GM23248 (cell line): ENCODE results near the gene FILIP1L. TPM values are rescaled to one million over a fixed set of nuclear protein-coding genes. Genes with fewer than 3 reads are reported as not detected.

Experiments
- DNase-seq: peaks from one replicate; pipeline ENCODE4 v3.0.0-alpha.2; 2015
- H2AFZ ChIP-seq: fragments of 200-600 bp; sonication (generic); 2 replicates; pipeline ENCODE4 v1.6.1; 2016; ENCODE audit warnings: antibody characterized with exemption
- H3F3A ChIP-seq: fragments of 200-600 bp; sonication (generic); 2 replicates; pipeline ENCODE4 v1.6.1; 2016; ENCODE audit warnings: mild to moderate bottlenecking, antibody characterized with exemption, mixed run types; ENCODE audit not compliant: insufficient read depth
- H3K27ac ChIP-seq: fragments of 200-600 bp; sonication (generic); 2 replicates; pipeline ENCODE4 v1.5.1; 2016; ENCODE audit warnings: mild to moderate bottlenecking
- H3K27me3 ChIP-seq: fragments of 200-600 bp; sonication (generic); replicated peaks from 2 replicates; pipeline ENCODE4 v1.6.1; 2016; ENCODE audit warnings: mild to moderate bottlenecking; ENCODE audit not compliant: insufficient read depth
- H3K36me3 ChIP-seq: fragments of 200-600 bp; sonication (generic); 2 replicates; pipeline ENCODE4 v1.6.1; 2016; ENCODE audit warnings: low read depth, mild to moderate bottlenecking
- H3K4me1 ChIP-seq: fragments of 200-600 bp; sonication (generic); 2 replicates; pipeline ENCODE4 v1.6.1; 2016; ENCODE audit warnings: mild to moderate bottlenecking; ENCODE audit not compliant: insufficient read depth
- H3K4me2 ChIP-seq: fragments of 200-600 bp; sonication (generic); one replicate; pipeline ENCODE4 v1.6.1; 2016; ENCODE audit warnings: mild to moderate bottlenecking; ENCODE audit not compliant: unreplicated experiment
- H3K4me3 ChIP-seq: fragments of 200-600 bp; sonication (generic); 2 replicates; pipeline ENCODE4 v1.5.1; 2016; ENCODE audit warnings: mild to moderate bottlenecking
- H3K79me2 ChIP-seq: fragments of 200-600 bp; sonication (generic); 2 replicates; pipeline ENCODE4 v1.6.1; 2016; ENCODE audit warnings: mild to moderate bottlenecking; ENCODE audit not compliant: insufficient read depth
- H3K9ac ChIP-seq: fragments of 200-600 bp; sonication (generic); 2 replicates; pipeline ENCODE4 v1.6.1; 2016; ENCODE audit warnings: mild to moderate bottlenecking
- H3K9me2 ChIP-seq: fragments of 200-600 bp; sonication (generic); 2 replicates; pipeline ENCODE4 v1.6.1; 2016; ENCODE audit warnings: mixed run types, mild to moderate bottlenecking, moderate library complexity; ENCODE audit not compliant: insufficient read depth
- H3K9me3 ChIP-seq: fragments of 200-600 bp; sonication (generic); one replicate; pipeline ENCODE4 v1.6.1; 2017; ENCODE audit warnings: low read depth
- H4K20me1 ChIP-seq: fragments of 200-600 bp; sonication (generic); 2 replicates; pipeline ENCODE4 v1.6.0; 2016; ENCODE audit not compliant: insufficient read depth
- EZH2 ChIP-seq: fragments of 200-600 bp; sonication (generic); IDR thresholded peaks from 2 replicates; pipeline ENCODE4 v1.6.1; 2018; ENCODE audit warnings: antibody characterized with exemption, mild to moderate bottlenecking; ENCODE audit not compliant: insufficient read depth, poor library complexity, severe bottlenecking
- EZH2phosphoT487 ChIP-seq: fragments of 200-600 bp; sonication (generic); IDR thresholded peaks from 2 replicates; pipeline ENCODE4 v1.6.1; 2018; ENCODE audit warnings: antibody characterized with exemption, moderate library complexity, mild to moderate bottlenecking, low read depth; ENCODE audit not compliant: insufficient read depth
- WGBS, 2 experiments: methylation state at CpG; one replicate each; pipeline ENCODE4 v1.1.6; 2015 to 2017; ENCODE audit warnings: low lambda C conversion rate in 2 of 2, low coverage in 1 of 2; ENCODE audit errors: missing lambda C conversion rate in 2 of 2; 5-methylcytosine and 5-hydroxymethylcytosine counted together
- in situ Hi-C: fragments of 300-500 bp; cut with MboI; formaldehyde crosslinking; loops from 2 replicates; pipeline ENCODE4 v1.15.0; 2020
- polyA plus RNA-seq: library from polyadenylated mRNA; unstranded; fragments of >200 nt; fragmentation: Nextera tagmentation; extraction: Ambion mirVana; gene quantifications from 2 replicates; pipeline ENCODE4 v1.2.1, GENCODE V29; 2016
- total RNA-seq: library from RNA; depleted of rRNA; stranded (reverse); fragments of >200 nt; shearing (Covaris generic); gene quantifications from 2 replicates; pipeline ENCODE4 v1.2.3, GENCODE V29; 2014

The FILIP1L gene
- total and polyA plus RNA-seq, 2 experiments from 2014 or later, result 45.0 to 66.3 TPM

- no peak overlapping the region for H3K27ac ChIP-seq
- no peak overlapping the region for H3K4me3 ChIP-seq
- no peaks in the 10 kb centered on the region for H3K36me3 ChIP-seq
- H3K9me3 ChIP-seq, result no peaks in the 10 kb centered on the region
- peaks cover 31% of the 10 kb centered on the region for H3K4me1 ChIP-seq
- 82% methylated on average over 7 of the region's 7 CpGs for WGBS, 2 experiments
- H2AFZ ChIP-seq, result no peak overlapping the region
- H3K4me2 ChIP-seq, result no peak overlapping the region
- H3K9ac ChIP-seq, result no peak overlapping the region
- H3K79me2 ChIP-seq, result no peaks in the 10 kb centered on the region
- H3K9me2 ChIP-seq, result no peaks in the 10 kb centered on the region
- TF ChIP-seq EZH2phosphoT487 (no peak), EZH2 (no peak)
- in situ Hi-C loops, result no loop called here
- H3F3A ChIP-seq, result no peaks in the 10 kb centered on the region; the same call in 1 of the 2 replicates
- no peaks in the 10 kb centered on the region for H3K27me3 ChIP-seq
- H4K20me1 ChIP-seq, result no peaks in the 10 kb centered on the region
- DNase-seq, result no peak
These were observed 5.7 kb downstream of the FILIP1L start for GRCh38 chr3:100108464-100109079.

- in situ Hi-C loops, result no loop called here
- no peak for DNase-seq
- Histone ChIP-seq H3K4me2 (no peak overlapping the region), H2AFZ (no peak overlapping the region), H3F3A (no peaks in the 10 kb centered on the region; the same call in 1 of the 2 replicates), H3K9ac (no peak overlapping the region), H3K9me2 (no peaks in the 10 kb centered on the region), H3K79me2 (no peaks in the 10 kb centered on the region), H3K36me3 (no peaks in the 10 kb centered on the region), H3K9me3 (no peaks in the 10 kb centered on the region), H3K4me1 (peaks cover 31% of the 10 kb centered on the region), H3K27ac (no peak overlapping the region), H4K20me1 (no peaks in the 10 kb centered on the region), H3K4me3 (no peak overlapping the region), H3K27me3 (no peaks in the 10 kb centered on the region)
- TF ChIP-seq EZH2, result no peak
- no peak for TF ChIP-seq EZH2phosphoT487
- 86 to 91% methylated on average over 4 of the region's 4 CpGs for WGBS, 2 experiments
These were observed 7.0 kb downstream of the FILIP1L start for GRCh38 chr3:100107221-100107814.

GRCh38 chr3:100106531-100107141, 7.7 kb downstream of the FILIP1L start:
- in situ Hi-C loops, result no loop called here
- no peak for TF ChIP-seq EZH2
- TF ChIP-seq EZH2phosphoT487, result no peak
- H3K9ac ChIP-seq, result no peak overlapping the region
- H4K20me1 ChIP-seq, result no peaks in the 10 kb centered on the region
- no peak overlapping the region for H3K4me2 ChIP-seq
- H3K27me3 ChIP-seq, result no peaks in the 10 kb centered on the region
- H3K27ac ChIP-seq, result no peak overlapping the region
- H3K4me1 ChIP-seq, result peaks cover 31% of the 10 kb centered on the region
- no peak for DNase-seq
- H3K9me2 ChIP-seq, result no peaks in the 10 kb centered on the region
- no peak overlapping the region for H2AFZ ChIP-seq
- H3K9me3 ChIP-seq, result no peaks in the 10 kb centered on the region
- no peak overlapping the region for H3K4me3 ChIP-seq
- no peaks in the 10 kb centered on the region for H3K79me2 ChIP-seq
- no peaks in the 10 kb centered on the region for H3K36me3 ChIP-seq
- H3F3A ChIP-seq, result no peaks in the 10 kb centered on the region; the same call in 1 of the 2 replicates

- DNase-seq, result peak; percentile 1
These were observed 8.2 kb downstream of the FILIP1L start for GRCh38 chr3:100106094-100106493.

More at GRCh38 chr3:100106094-100106493, 8.2 kb downstream of the FILIP1L start:
- Histone ChIP-seq H2AFZ (peak overlapping the region; percentile 77), H3K27me3 (no peaks in the 10 kb centered on the region), H3K9ac (no peak overlapping the region), H4K20me1 (no peaks in the 10 kb centered on the region), H3F3A (no peaks in the 10 kb centered on the region; the same call in 1 of the 2 replicates), H3K4me2 (peak overlapping the region; percentile 25), H3K9me2 (no peaks in the 10 kb centered on the region), H3K36me3 (no peaks in the 10 kb centered on the region), H3K27ac (no peak overlapping the region), H3K4me1 (peaks cover 31% of the 10 kb centered on the region), H3K79me2 (no peaks in the 10 kb centered on the region), H3K9me3 (no peaks in the 10 kb centered on the region), H3K4me3 (no peak overlapping the region)
- TF ChIP-seq EZH2, result no peak
- no peak for TF ChIP-seq EZH2phosphoT487
- in situ Hi-C loops, result no loop called here
